Mucosa of rectum (tissue), 2 donors: Measurements from ENCODE around the gene TENT5A.
A peak's percentile ranks its signal among the peaks of the same experiment; 100 is the strongest.

Experiments used
- H3K27ac ChIP-seq, 2 donors: one replicate each; pipeline ENCODE4 v1.7.0; 2013; ENCODE audit warnings: inconsistent platforms in 2 of 2, low read depth in 2 of 2, low read length in 2 of 2
- H3K27me3 ChIP-seq, 2 donors: one replicate each; pipeline ENCODE4 v1.7.0; 2013; ENCODE audit warnings: low read length in 2 of 2; ENCODE audit not compliant: control insufficient read depth in 2 of 2, insufficient read depth in 2 of 2
- H3K36me3 ChIP-seq, 2 donors: one replicate each; pipeline ENCODE4 v1.7.0; 2013; ENCODE audit warnings: low read length in 2 of 2; ENCODE audit not compliant: control insufficient read depth in 2 of 2, insufficient read depth in 2 of 2
- H3K4me1 ChIP-seq, 2 donors: one replicate each; pipeline ENCODE4 v1.7.0; 2013; ENCODE audit warnings: low read length in 2 of 2, mild to moderate bottlenecking in 1 of 2; ENCODE audit not compliant: control insufficient read depth in 2 of 2, insufficient read depth in 2 of 2
- H3K4me3 ChIP-seq, 2 donors: one replicate each; pipeline ENCODE4 v1.7.0; 2013; ENCODE audit warnings: low read length in 2 of 2
- H3K9ac ChIP-seq, 2 donors: one replicate each; pipeline ENCODE4 v1.7.0; 2013; ENCODE audit warnings: low read length in 2 of 2, low read depth in 1 of 2, mild to moderate bottlenecking in 1 of 2
- H3K9me3 ChIP-seq, 2 donors: one replicate each; pipeline ENCODE4 v1.7.0; 2013; ENCODE audit warnings: low read length in 2 of 2; ENCODE audit not compliant: control insufficient read depth in 2 of 2
- donor health status: healthy.
- donor health status: Normal muscosa, but diverticular disease.

TENT5A gene

GRCh38 chr6:81773887-81774286, 21.4 kb upstream of the TENT5A start:
- no peak overlapping the region for H3K27ac ChIP-seq
- no peak overlapping the region for H3K4me3 ChIP-seq
- no peaks in the 10 kb centered on the region for H3K27me3 ChIP-seq
- H3K36me3 ChIP-seq: no peaks in the 10 kb centered on the region
- H3K4me1 ChIP-seq: peaks cover 0 to 4% of the 10 kb centered on the region in 2 donors
- no peak overlapping the region for H3K9ac ChIP-seq
- no peaks in the 10 kb centered on the region for H3K9me3 ChIP-seq

GRCh38 chr6:81772741-81773140, 20.3 kb upstream of the TENT5A start:
- no peak overlapping the region for H3K4me3 ChIP-seq
- no peak overlapping the region for H3K9ac ChIP-seq
- no peaks in the 10 kb centered on the region for H3K36me3 ChIP-seq
- no peaks in the 10 kb centered on the region for H3K27me3 ChIP-seq
- no peak overlapping the region for H3K27ac ChIP-seq
- H3K9me3 ChIP-seq: no peaks in the 10 kb centered on the region
- peaks cover 0 to 4% of the 10 kb centered on the region in 2 donors for H3K4me1 ChIP-seq

GRCh38 chr6:81771097-81771496, 18.6 kb upstream of the TENT5A start:
- peaks cover 5 to 15% of the 10 kb centered on the region in 2 donors for H3K4me1 ChIP-seq
- H3K9me3 ChIP-seq: no peaks in the 10 kb centered on the region
- H3K9ac ChIP-seq: no peak overlapping the region
- no peak overlapping the region for H3K27ac ChIP-seq
- H3K27me3 ChIP-seq: no peaks in the 10 kb centered on the region
- no peaks in the 10 kb centered on the region for H3K36me3 ChIP-seq
- no peak overlapping the region for H3K4me3 ChIP-seq

- Histone ChIP-seq H3K36me3 (no peaks in the 10 kb centered on the region), H3K4me1 (peaks cover 5 to 16% of the 10 kb centered on the region in 2 donors), H3K27ac (no peak overlapping the region), H3K4me3 (no peak overlapping the region), H3K9ac (no peak overlapping the region), H3K27me3 (no peaks in the 10 kb centered on the region), H3K9me3 (no peaks in the 10 kb centered on the region)
These were observed 17.9 kb upstream of the TENT5A start for GRCh38 chr6:81770381-81770780.

- H3K4me1 ChIP-seq: peaks cover 5 to 16% of the 10 kb centered on the region in 2 donors
- H3K27ac ChIP-seq: no peak overlapping the region
- H3K9me3 ChIP-seq: no peaks in the 10 kb centered on the region
These were observed 17.3 kb upstream of the TENT5A start for GRCh38 chr6:81769824-81770223.

GRCh38 chr6:81768150-81768942, 15.9 kb upstream of the TENT5A start:
- H3K27ac ChIP-seq: no peak overlapping the region
- H3K4me1 ChIP-seq: peaks cover 5 to 12% of the 10 kb centered on the region in 2 donors

More at GRCh38 chr6:81769824-81770223, 17.3 kb upstream of the TENT5A start:
- H3K4me3 ChIP-seq: no peak overlapping the region
- H3K36me3 ChIP-seq: no peaks in the 10 kb centered on the region
- no peak overlapping the region for H3K9ac ChIP-seq
- H3K27me3 ChIP-seq: no peaks in the 10 kb centered on the region

GRCh38 chr6:81767163-81767891, 14.8 kb upstream of the TENT5A start:
- H3K27me3 ChIP-seq: no peaks in the 10 kb centered on the region
- H3K27ac ChIP-seq: no peak overlapping the region
- no peaks in the 10 kb centered on the region for H3K36me3 ChIP-seq

More at GRCh38 chr6:81768150-81768942, 15.9 kb upstream of the TENT5A start:
- Histone ChIP-seq H3K27me3 (no peaks in the 10 kb centered on the region), H3K36me3 (no peaks in the 10 kb centered on the region), H3K9ac (no peak overlapping the region), H3K4me3 (no peak overlapping the region), H3K9me3 (no peaks in the 10 kb centered on the region)

GRCh38 chr6:81766482-81767069, 14.1 kb upstream of the TENT5A start:
- peaks cover 5 to 12% of the 10 kb centered on the region in 2 donors for H3K4me1 ChIP-seq
- H3K9me3 ChIP-seq: no peaks in the 10 kb centered on the region
- H3K9ac ChIP-seq: no peak overlapping the region
- H3K27me3 ChIP-seq: no peaks in the 10 kb centered on the region
- H3K27ac ChIP-seq: no peak overlapping the region
- H3K4me3 ChIP-seq: peak overlapping the region in 1 of 2 donors; percentile 20
- no peaks in the 10 kb centered on the region for H3K36me3 ChIP-seq

More at GRCh38 chr6:81767163-81767891, 14.8 kb upstream of the TENT5A start:
- no peaks in the 10 kb centered on the region for H3K9me3 ChIP-seq
- H3K4me1 ChIP-seq: peaks cover 5 to 12% of the 10 kb centered on the region in 2 donors
- H3K4me3 ChIP-seq: peak overlapping the region in 1 of 2 donors; percentile 20
- no peak overlapping the region for H3K9ac ChIP-seq

- Histone ChIP-seq H3K9me3 (no peaks in the 10 kb centered on the region), H3K36me3 (no peaks in the 10 kb centered on the region), H3K27ac (no peak overlapping the region), H3K4me1 (peaks cover 7 to 12% of the 10 kb centered on the region in 2 donors), H3K9ac (no peak overlapping the region), H3K27me3 (no peaks in the 10 kb centered on the region), H3K4me3 (no peak overlapping the region)
These were observed 12.1 kb upstream of the TENT5A start for GRCh38 chr6:81764531-81764930.

- H3K4me1 ChIP-seq: peaks cover 7 to 12% of the 10 kb centered on the region in 2 donors
- no peak overlapping the region for H3K27ac ChIP-seq
- no peaks in the 10 kb centered on the region for H3K9me3 ChIP-seq
- no peak overlapping the region for H3K4me3 ChIP-seq
- H3K27me3 ChIP-seq: no peaks in the 10 kb centered on the region
- no peak overlapping the region for H3K9ac ChIP-seq
- no peaks in the 10 kb centered on the region for H3K36me3 ChIP-seq
These were observed 11.5 kb upstream of the TENT5A start for GRCh38 chr6:81763968-81764367.
